Trophoblast cell (in vitro differentiated cells and primary cell): ENCODE data around the gene BPHL.
"Not testable (repeated sequence)": the region's sequence is repeated elsewhere in the genome, so short reads cannot be mapped to it uniquely, and the experiment has no call there.

Experiments
- DNase-seq, 2 donors: peaks; one replicate each; pipeline ENCODE4 v3.0.0-alpha.2; 2016
- H2AFZ ChIP-seq: 2 replicates; pipeline ENCODE4 v1.6.1; 2013; ENCODE audit warnings: low read length, moderate library complexity, mild to moderate bottlenecking; ENCODE audit not compliant: insufficient read depth, poor library complexity
- H2AK5ac ChIP-seq: 2 replicates; pipeline ENCODE4 v1.6.1; 2013; ENCODE audit warnings: mild to moderate bottlenecking, low read length
- H2BK120ac ChIP-seq: 2 replicates; pipeline ENCODE4 v1.6.1; 2013; ENCODE audit warnings: low read length, mild to moderate bottlenecking, moderate library complexity; ENCODE audit not compliant: insufficient read depth, poor library complexity
- H2BK12ac ChIP-seq: 2 replicates; pipeline ENCODE4 v1.6.1; 2013; ENCODE audit warnings: mild to moderate bottlenecking, low read length, moderate library complexity
- H2BK5ac ChIP-seq: 2 replicates; pipeline ENCODE4 v1.6.1; 2013; ENCODE audit warnings: low read length, low read depth, moderate library complexity, mild to moderate bottlenecking; ENCODE audit not compliant: poor library complexity
- H3K14ac ChIP-seq: 2 replicates; pipeline ENCODE4 v1.6.1; 2013; ENCODE audit warnings: mild to moderate bottlenecking, low read length
- H3K18ac ChIP-seq: 2 replicates; pipeline ENCODE4 v1.6.1; 2013; ENCODE audit warnings: mild to moderate bottlenecking, low read length
- H3K23ac ChIP-seq: 2 replicates; pipeline ENCODE4 v1.6.1; 2013; ENCODE audit warnings: low read length
- H3K27ac ChIP-seq: 2 replicates; pipeline ENCODE4 v1.5.1; 2013; ENCODE audit warnings: low read depth, mild to moderate bottlenecking, inconsistent platforms, low read length, moderate library complexity
- H3K27me3 ChIP-seq: 2 replicates; pipeline ENCODE4 v1.6.1; 2013; ENCODE audit warnings: inconsistent platforms, mild to moderate bottlenecking, low read length, moderate library complexity; ENCODE audit not compliant: insufficient read depth
- H3K36me3 ChIP-seq, 2 experiments: 1 replicate in 1 of 2; 2 replicates in 1 of 2; pipeline ENCODE4 v1.6.1; 2013; ENCODE audit warnings: low read length in 2 of 2, mild to moderate bottlenecking in 2 of 2, moderate library complexity in 1 of 2; ENCODE audit not compliant: insufficient read depth in 2 of 2, control insufficient read depth in 1 of 2
- H3K4ac ChIP-seq: 2 replicates; pipeline ENCODE4 v1.6.1; 2013; ENCODE audit warnings: low read depth, mild to moderate bottlenecking, low read length, moderate library complexity
- H3K4me1 ChIP-seq, 2 experiments: 1 replicate in 1 of 2; 2 replicates in 1 of 2; pipeline ENCODE4 v1.6.1; 2013; ENCODE audit warnings: low read length in 2 of 2, mild to moderate bottlenecking in 2 of 2, moderate library complexity in 1 of 2; ENCODE audit not compliant: insufficient read depth in 2 of 2, control insufficient read depth in 1 of 2
- H3K4me2 ChIP-seq: 2 replicates; pipeline ENCODE4 v1.6.1; 2013; ENCODE audit warnings: inconsistent platforms, mild to moderate bottlenecking, low read length, moderate library complexity
- H3K4me3 ChIP-seq: 2 replicates; pipeline ENCODE4 v1.5.1; 2013; ENCODE audit warnings: mild to moderate bottlenecking, low read depth, low read length, inconsistent platforms
- H3K79me1 ChIP-seq: one replicate; pipeline ENCODE4 v1.6.1; 2013; ENCODE audit warnings: low read length
- H3K79me2 ChIP-seq: 2 replicates; pipeline ENCODE4 v1.6.1; 2013; ENCODE audit warnings: low read length, mild to moderate bottlenecking; ENCODE audit not compliant: control insufficient read depth, insufficient read depth, poor library complexity
- H3K9ac ChIP-seq: 2 replicates; pipeline ENCODE4 v1.6.1; 2013; ENCODE audit warnings: mild to moderate bottlenecking, low read length
- H3K9me3 ChIP-seq: 2 replicates; pipeline ENCODE4 v1.6.1; 2013; ENCODE audit warnings: low read depth, mild to moderate bottlenecking, control low read depth, inconsistent platforms, low read length; ENCODE audit not compliant: insufficient read depth
- H4K12ac ChIP-seq: 2 replicates; pipeline ENCODE4 v1.6.1; 2013; ENCODE audit warnings: low read depth, mild to moderate bottlenecking, low read length, moderate library complexity
- H4K8ac ChIP-seq: 2 replicates; pipeline ENCODE4 v1.6.1; 2013; ENCODE audit warnings: low read depth, mild to moderate bottlenecking, low read length, moderate library complexity
- H4K91ac ChIP-seq: one replicate; pipeline ENCODE4 v1.6.1; 2013; ENCODE audit warnings: low read depth, mild to moderate bottlenecking, low read length, moderate library complexity
- WGBS: extraction: QIAGEN DNeasy Blood & Tissue Kit; methylation state at CpG from one replicate; pipeline ENCODE4 v1.1.7; 2013; ENCODE audit warnings: missing lambda C conversion rate; ENCODE audit not compliant: insufficient read length, insufficient coverage; ENCODE audit errors: extremely low coverage; 5-methylcytosine and 5-hydroxymethylcytosine counted together

Gene BPHL

DNA sequence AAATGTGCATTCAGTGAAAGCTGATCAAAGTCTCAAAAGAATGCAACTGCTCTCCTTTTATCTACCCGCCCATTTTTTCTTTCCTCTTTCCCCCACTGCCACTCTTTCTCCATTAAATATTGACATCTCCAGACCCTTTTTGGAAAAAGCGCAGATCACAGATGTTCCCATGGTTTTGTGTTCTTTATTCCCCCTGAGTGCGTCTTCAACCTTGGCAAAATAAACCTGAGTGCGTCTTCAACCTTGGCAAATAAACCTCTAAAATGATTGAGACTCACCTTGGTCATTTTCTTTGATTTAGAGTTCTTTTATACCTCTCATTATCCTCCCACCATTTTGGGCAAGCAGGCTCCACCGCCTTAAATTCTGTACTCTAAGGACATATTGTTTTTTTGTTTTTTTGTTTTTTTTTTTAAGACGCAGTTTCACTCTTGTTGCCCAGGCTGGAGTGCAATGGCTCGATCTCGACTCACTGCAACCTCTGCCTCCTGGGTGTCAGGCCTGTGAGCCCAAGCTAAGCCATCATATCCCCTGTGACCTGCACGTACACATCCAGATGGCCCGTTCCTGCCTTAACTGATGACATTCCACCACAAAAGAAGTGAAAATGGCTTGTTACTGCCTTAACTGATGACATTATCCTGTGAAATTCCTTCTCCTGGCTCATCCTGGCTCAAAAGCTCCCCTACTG lies 48.2 kb downstream of the BPHL start:
- WGBS, result no CpG with 5 or more reads among the region's 10 CpGs
- not testable (repeated sequence) for H3K23ac ChIP-seq, H3K18ac ChIP-seq, DNase-seq, H2AK5ac ChIP-seq, H4K8ac ChIP-seq, H3K27me3 ChIP-seq, H3K4me3 ChIP-seq, H3K9me3 ChIP-seq, H3K79me2 ChIP-seq, H3K36me3 ChIP-seq, H2AFZ ChIP-seq, H3K9ac ChIP-seq, H4K12ac ChIP-seq
- H3K4ac ChIP-seq, result peak overlapping the region; percentile 34
- peak overlapping the region; percentile 67 for H3K14ac ChIP-seq
- peak overlapping the region; percentile 73 for H2BK120ac ChIP-seq
- peak overlapping the region; percentile 32 for H3K4me2 ChIP-seq
- H2BK5ac ChIP-seq, result peak overlapping the region; percentile 63
- peak overlapping the region; percentile 54 for H2BK12ac ChIP-seq
- H4K91ac ChIP-seq, result peak overlapping the region; percentile 83
- peaks cover 29 to 37% of the 10 kb centered on the region in 2 experiments for H3K4me1 ChIP-seq
- peaks cover 45% of the 10 kb centered on the region for H3K79me1 ChIP-seq
- peak overlapping the region; percentile 99 for H3K27ac ChIP-seq

DNA sequence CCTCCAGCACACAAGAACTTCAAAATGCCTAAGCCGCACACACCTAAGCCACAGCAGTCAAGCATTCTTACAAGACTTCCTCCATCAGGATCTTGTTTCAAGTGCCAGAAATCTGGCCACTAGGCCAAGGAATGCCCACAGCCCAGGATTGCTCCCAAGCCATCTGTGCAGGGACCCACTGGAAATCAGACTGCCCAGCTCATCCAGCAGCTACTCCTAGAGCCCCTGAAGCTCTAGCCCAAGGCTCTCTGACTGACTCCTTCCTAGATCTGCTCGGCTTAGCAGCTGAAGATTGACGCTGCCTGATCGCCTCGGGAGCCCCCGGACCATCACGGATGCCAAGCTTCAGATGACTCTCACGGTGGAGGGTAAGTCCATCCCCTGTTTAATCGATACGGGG lies 49.5 kb downstream of the BPHL start:
- Histone ChIP-seq H3K4me1 (peaks cover 28 to 38% of the 10 kb centered on the region in 2 experiments), H4K91ac (peak overlapping the region; percentile 41), H2BK5ac (peak overlapping the region; percentile 71), H3K27ac (peak overlapping the region; percentile 44), H2BK120ac (peak overlapping the region; percentile 1), H3K14ac (peak overlapping the region; percentile 64), H3K79me1 (peaks cover 37% of the 10 kb centered on the region), H3K18ac (peak overlapping the region; percentile 70), H2BK12ac (peak overlapping the region; percentile 19), H3K4ac (peak overlapping the region; percentile 47), H4K8ac (peak overlapping the region; percentile 26), H2AK5ac (peak overlapping the region; percentile 49)
- not testable (repeated sequence) for H4K12ac ChIP-seq, H3K23ac ChIP-seq, H3K36me3 ChIP-seq, H2AFZ ChIP-seq, H3K9ac ChIP-seq, H3K9me3 ChIP-seq, H3K4me3 ChIP-seq, H3K79me2 ChIP-seq, H3K4me2 ChIP-seq, H3K27me3 ChIP-seq
- peak; percentile 71 to 74 for DNase-seq
- WGBS, result no CpG with 5 or more reads among the region's 10 CpGs

DNA sequence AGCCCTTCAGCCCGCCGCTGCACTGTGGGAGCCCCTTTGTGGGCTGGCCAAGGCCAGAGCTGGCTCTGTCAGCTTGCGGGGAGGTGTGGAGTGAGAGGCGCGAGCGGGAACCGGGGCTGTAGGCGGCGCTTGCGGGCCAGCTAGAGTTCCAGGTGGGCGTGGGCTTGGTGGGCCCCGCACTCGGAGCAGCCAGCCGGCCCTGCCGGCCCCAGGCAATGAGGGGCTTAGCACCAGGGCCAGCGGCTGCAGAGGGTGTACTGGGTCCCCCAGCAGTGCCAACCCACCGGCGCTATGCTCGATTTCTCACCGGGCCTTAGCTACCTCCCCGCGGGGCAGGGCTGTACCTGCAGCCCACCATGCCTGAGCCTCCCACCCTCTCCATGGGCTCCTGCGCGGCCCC lies 52.2 kb downstream of the BPHL start:
- not testable (repeated sequence) for H3K9ac ChIP-seq, H3K23ac ChIP-seq, H4K12ac ChIP-seq, H3K36me3 ChIP-seq, H3K27me3 ChIP-seq, H2AFZ ChIP-seq, H3K4me3 ChIP-seq, H3K79me2 ChIP-seq, H4K8ac ChIP-seq, H3K4me2 ChIP-seq, H3K27ac ChIP-seq, H3K9me3 ChIP-seq, DNase-seq
- Histone ChIP-seq H2BK5ac (peak overlapping the region; percentile 12), H2AK5ac (peak overlapping the region; percentile 26), H4K91ac (peak overlapping the region; percentile 89), H3K14ac (peak overlapping the region; percentile 6), H2BK12ac (peak overlapping the region; percentile 63), H3K18ac (peak overlapping the region; percentile 72), H3K4me1 (peaks cover 18 to 23% of the 10 kb centered on the region in 2 experiments), H2BK120ac (peak overlapping the region; percentile 72), H3K4ac (peak overlapping the region; percentile 29), H3K79me1 (peaks cover 17% of the 10 kb centered on the region)
- WGBS, result no CpG with 5 or more reads among the region's 24 CpGs

DNA sequence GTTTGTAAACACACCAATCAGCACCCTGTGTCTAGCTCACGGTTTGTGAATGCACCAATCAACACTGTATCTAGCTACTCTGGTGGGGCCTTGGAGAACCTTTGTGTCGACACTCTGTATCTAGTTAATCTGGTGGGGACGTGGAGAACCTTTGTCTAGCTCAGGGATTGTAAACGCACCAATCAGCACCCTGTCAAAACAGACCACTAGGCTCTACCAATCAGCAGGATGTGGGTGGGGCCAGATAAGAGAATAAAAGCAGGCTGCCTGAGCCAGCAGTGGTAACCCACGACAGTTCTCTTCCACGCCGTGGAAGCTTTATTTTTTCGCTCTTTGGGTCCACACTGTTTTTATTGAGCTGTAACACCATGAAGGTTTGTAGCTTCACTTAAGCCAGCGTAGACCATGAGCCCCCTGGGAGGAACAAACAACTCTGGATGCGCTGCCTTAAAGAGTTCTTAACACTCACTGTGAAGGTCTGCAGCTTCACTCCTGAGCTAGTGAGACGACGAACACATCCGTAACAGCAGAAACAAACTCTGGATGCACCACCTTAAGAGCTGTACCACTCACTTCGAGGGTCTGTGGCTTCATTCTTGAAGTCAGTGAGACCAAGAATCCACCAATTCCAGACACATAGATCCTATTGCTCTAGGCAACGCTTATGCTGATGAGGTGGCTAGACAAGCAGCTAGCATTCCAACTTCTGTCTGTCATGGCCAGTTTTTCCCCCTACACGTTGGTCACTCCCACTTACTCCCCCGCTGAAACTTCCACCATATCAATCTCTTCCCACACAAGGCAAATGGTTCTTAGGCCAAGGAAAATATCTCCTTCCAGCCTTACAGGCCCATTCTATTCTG lies 53.0 kb downstream of the BPHL start:
- H3K9ac ChIP-seq, H3K79me2 ChIP-seq, H3K4ac ChIP-seq, H4K12ac ChIP-seq, H3K23ac ChIP-seq, H3K18ac ChIP-seq, H3K4me2 ChIP-seq, H3K4me3 ChIP-seq, H2AFZ ChIP-seq, H3K36me3 ChIP-seq, H3K27me3 ChIP-seq, H3K9me3 ChIP-seq: not testable (repeated sequence)
- peak overlapping the region; percentile 47 for H2BK12ac ChIP-seq
- H3K4me1 ChIP-seq, result peaks cover 26 to 27% of the 10 kb centered on the region in 2 experiments
- H4K91ac ChIP-seq, result peak overlapping the region; percentile 81
- peak overlapping the region; percentile 85 for H3K27ac ChIP-seq
- H2BK120ac ChIP-seq, result peak overlapping the region; percentile 43
- peak overlapping the region; percentile 16 for H2AK5ac ChIP-seq
- H3K14ac ChIP-seq, result peak overlapping the region; percentile 8
- peak overlapping the region; percentile 17 for H4K8ac ChIP-seq
- no CpG with 5 or more reads among the region's 17 CpGs for WGBS
- peak overlapping the region; percentile 83 for H2BK5ac ChIP-seq
- peaks cover 12% of the 10 kb centered on the region for H3K79me1 ChIP-seq
- peak; percentile 66 to 82 for DNase-seq
